ENCODE data around the gene KRTAP19-7. TPM values are rescaled to one million over a fixed set of nuclear protein-coding genes. Genes with fewer than 3 reads are reported as not detected.

Gene KRTAP19-7
- total RNA-seq, result not detected

- no peak within 1 kb of the TSS for H3K4me3 ChIP-seq
- DNase-seq (ENCODE audit: low spot score in 2 of 2), result no peak
- no peaks in the 10 kb centered on the region for H3K4me1 ChIP-seq
- no peaks in the 10 kb centered on the region for H3K27me3 ChIP-seq
- H3K36me3 ChIP-seq, result no peaks in the 10 kb centered on the region
- no peak for TF ChIP-seq POLR2AphosphoS5 (IDR thresholded peaks at IDR 0.05)
- TF ChIP-seq POLR2A (IDR thresholded peaks at IDR 0.05), result no peak
- no peak for TF ChIP-seq CTCF (IDR thresholded peaks at IDR 0.05)
- intact Hi-C loops (cut with DNase I; ENCODE audit: low total_unique reads), result no loop called here
- no peak within 1 kb of the TSS for H3K27ac ChIP-seq
- no peaks in the 10 kb centered on the region for H3K9me3 ChIP-seq
Measured at GRCh38 chr21:30561264-30561895, at the start of gene KRTAP19-7. Gene KRTAP19-7, minus strand, starts transcription at chr21:30561314. Its CDS starts 25 bp downstream, at chr21:30561289.

- intact Hi-C loops (cut with DNase I; ENCODE audit: low total_unique reads), result no loop called here
- DNase-seq (ENCODE audit: low spot score in 2 of 2), result no peak
- H3K27ac ChIP-seq, result no peak overlapping the region
- H3K36me3 ChIP-seq, result no peaks in the 10 kb centered on the region
- no peak overlapping the region for H3K4me3 ChIP-seq
- TF ChIP-seq POLR2AphosphoS5 (IDR thresholded peaks at IDR 0.05) (no peak), POLR2A (IDR thresholded peaks at IDR 0.05) (no peak), CTCF (IDR thresholded peaks at IDR 0.05) (no peak)
- H3K9me3 ChIP-seq, result no peaks in the 10 kb centered on the region
- no peaks in the 10 kb centered on the region for H3K4me1 ChIP-seq
- no peaks in the 10 kb centered on the region for H3K27me3 ChIP-seq
Measured at GRCh38 chr21:30605968-30606367, 44.9 kb upstream of the KRTAP19-7 start.

GRCh38 chr21:30600787-30601186, 39.7 kb upstream of the KRTAP19-7 start, which contains the start of gene KRTAP22-1:
Gene KRTAP22-1, plus strand, starts transcription at chr21:30601087.
- Histone ChIP-seq H3K36me3 (no peaks in the 10 kb centered on the region), H3K4me3 (no peak within 1 kb of the TSS), H3K27me3 (no peaks in the 10 kb centered on the region), H3K9me3 (no peaks in the 10 kb centered on the region), H3K4me1 (no peaks in the 10 kb centered on the region), H3K27ac (no peak within 1 kb of the TSS)
- no peak for TF ChIP-seq POLR2A (IDR thresholded peaks at IDR 0.05)
- DNase-seq (ENCODE audit: low spot score in 2 of 2), result no peak
- intact Hi-C loops (cut with DNase I; ENCODE audit: low total_unique reads), result no loop called here

- Histone ChIP-seq H3K27me3 (no peaks in the 10 kb centered on the region), H3K9me3 (no peaks in the 10 kb centered on the region), H3K27ac (no peak within 1 kb of the TSS), H3K4me1 (no peaks in the 10 kb centered on the region), H3K4me3 (no peak within 1 kb of the TSS), H3K36me3 (no peaks in the 10 kb centered on the region)
- no peak for DNase-seq (ENCODE audit: low spot score in 2 of 2)
- no peak for TF ChIP-seq CTCF (IDR thresholded peaks at IDR 0.05)
- TF ChIP-seq POLR2A (IDR thresholded peaks at IDR 0.05), result no peak
- no peak for TF ChIP-seq POLR2AphosphoS5 (IDR thresholded peaks at IDR 0.05)
- intact Hi-C loops (cut with DNase I; ENCODE audit: low total_unique reads), result no loop called here
Measured at GRCh38 chr21:30598802-30599201, 37.7 kb upstream of the KRTAP19-7 start, which contains the start of gene KRTAP6-2. Gene KRTAP6-2, minus strand, starts transcription at chr21:30598902. Its CDS starts 28 bp downstream, at chr21:30598874.

GRCh38 chr21:30592140-30592539, 31.0 kb upstream of the KRTAP19-7 start, which contains the start of gene KRTAP6-3:
Gene KRTAP6-3, plus strand, starts transcription at chr21:30592440. Its CDS starts 6 bp downstream, at chr21:30592446.
- Histone ChIP-seq H3K27ac (no peak within 1 kb of the TSS), H3K4me1 (no peaks in the 10 kb centered on the region), H3K4me3 (no peak within 1 kb of the TSS), H3K36me3 (no peaks in the 10 kb centered on the region), H3K27me3 (no peaks in the 10 kb centered on the region), H3K9me3 (no peaks in the 10 kb centered on the region)
- intact Hi-C loops (cut with DNase I; ENCODE audit: low total_unique reads), result no loop called here
- DNase-seq (ENCODE audit: low spot score in 2 of 2), result no peak
- TF ChIP-seq POLR2A (IDR thresholded peaks at IDR 0.05) (no peak), POLR2AphosphoS5 (IDR thresholded peaks at IDR 0.05) (no peak), CTCF (IDR thresholded peaks at IDR 0.05) (no peak)
